C4-2B (cell line): ENCODE data around the gene LYZL1.
"Not testable (repeated sequence)": the region's sequence is repeated elsewhere in the genome, so short reads cannot be mapped to it uniquely, and the experiment has no call there.

Experiments used
- H3K27ac ChIP-seq: fragments of 450-650 bp; 2 replicates; pipeline ENCODE4 v1.5.1; 2017
- ZFX ChIP-seq: fragments of 450-650 bp; IDR thresholded peaks from 2 replicates; pipeline ENCODE4 v1.6.1; 2017
- TF ChIP-seq, protein P1 (sequence below): fragments of 450-650 bp; conservative IDR thresholded peaks from 2 replicates; pipeline ENCODE4 v1.5.1; 2017; ENCODE audit warnings: mild to moderate bottlenecking

The LYZL1 gene

GRCh38 chr10:29288906-29289305 lies at the start of gene LYZL1:
LYZL1 (plus strand) TSS chr10:29289070; CDS start chr10:29291868, 2,798 bp downstream.
- H3K27ac ChIP-seq, result not testable (repeated sequence)

DNA sequence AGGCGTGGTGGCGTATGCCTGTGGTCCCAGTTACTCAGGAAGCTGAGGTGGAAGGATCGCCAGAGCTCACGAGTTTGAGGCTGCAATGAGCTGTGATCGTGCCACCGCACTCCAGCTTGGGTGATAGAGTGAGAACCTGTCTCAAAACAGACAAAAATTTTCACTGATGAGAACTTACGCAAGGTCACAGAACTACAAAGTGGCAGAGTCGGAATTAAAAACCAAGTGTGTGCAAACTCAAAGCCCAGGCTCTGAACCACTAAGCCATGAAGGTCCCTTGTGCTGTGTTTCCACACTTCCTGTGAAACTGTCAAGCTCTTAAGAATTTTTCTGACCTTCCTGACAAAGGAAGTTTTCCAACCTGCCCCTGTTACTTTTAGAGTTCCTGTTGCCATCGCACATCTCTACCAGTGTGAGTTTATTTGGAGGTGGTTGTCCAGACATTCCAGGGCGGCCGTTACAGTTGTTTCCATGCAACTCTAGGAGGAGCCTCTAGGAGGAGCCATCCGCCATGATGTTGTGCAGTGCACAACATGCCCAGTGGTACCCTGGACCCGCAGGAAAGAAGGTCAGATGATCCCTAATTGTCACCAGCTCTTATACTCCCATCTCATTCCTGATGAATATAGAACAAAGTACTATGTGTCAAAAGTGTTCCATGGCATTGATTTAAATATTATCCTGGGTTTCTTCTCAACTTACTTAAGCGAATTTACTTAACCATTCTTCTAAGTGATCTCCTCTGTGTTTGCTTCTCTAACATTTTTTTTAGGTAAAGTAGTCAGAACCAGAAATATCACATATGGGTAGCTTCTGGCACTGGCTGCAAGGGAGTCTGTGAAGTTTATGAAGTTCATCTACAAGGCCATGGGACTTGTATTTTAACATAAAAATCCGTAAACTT lies 49.0 kb upstream of the LYZL1 start:
- H3K27ac ChIP-seq, result no peak overlapping the region
- TF ChIP-seq ZFX, result no peak
- TF ChIP-seq, protein P1, sequence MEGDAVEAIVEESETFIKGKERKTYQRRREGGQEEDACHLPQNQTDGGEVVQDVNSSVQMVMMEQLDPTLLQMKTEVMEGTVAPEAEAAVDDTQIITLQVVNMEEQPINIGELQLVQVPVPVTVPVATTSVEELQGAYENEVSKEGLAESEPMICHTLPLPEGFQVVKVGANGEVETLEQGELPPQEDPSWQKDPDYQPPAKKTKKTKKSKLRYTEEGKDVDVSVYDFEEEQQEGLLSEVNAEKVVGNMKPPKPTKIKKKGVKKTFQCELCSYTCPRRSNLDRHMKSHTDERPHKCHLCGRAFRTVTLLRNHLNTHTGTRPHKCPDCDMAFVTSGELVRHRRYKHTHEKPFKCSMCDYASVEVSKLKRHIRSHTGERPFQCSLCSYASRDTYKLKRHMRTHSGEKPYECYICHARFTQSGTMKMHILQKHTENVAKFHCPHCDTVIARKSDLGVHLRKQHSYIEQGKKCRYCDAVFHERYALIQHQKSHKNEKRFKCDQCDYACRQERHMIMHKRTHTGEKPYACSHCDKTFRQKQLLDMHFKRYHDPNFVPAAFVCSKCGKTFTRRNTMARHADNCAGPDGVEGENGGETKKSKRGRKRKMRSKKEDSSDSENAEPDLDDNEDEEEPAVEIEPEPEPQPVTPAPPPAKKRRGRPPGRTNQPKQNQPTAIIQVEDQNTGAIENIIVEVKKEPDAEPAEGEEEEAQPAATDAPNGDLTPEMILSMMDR, result peak; percentile 92

GRCh38 chr10:29240986-29241660 lies 47.7 kb upstream of the LYZL1 start:
- TF ChIP-seq ZFX, result no peak
- TF ChIP-seq, protein P1, result no peak
- no peak overlapping the region for H3K27ac ChIP-seq

- H3K27ac ChIP-seq, result no peak overlapping the region
- TF ChIP-seq, protein P1, result no peak
- TF ChIP-seq ZFX, result no peak
Measured at GRCh38 chr10:29241925-29242324, 46.9 kb upstream of the LYZL1 start.

GRCh38 chr10:29243066-29243465 lies 45.8 kb upstream of the LYZL1 start:
- no peak for TF ChIP-seq ZFX
- TF ChIP-seq, protein P1, result no peak
- H3K27ac ChIP-seq, result no peak overlapping the region

GRCh38 chr10:29243750-29244149 lies 45.1 kb upstream of the LYZL1 start:
- no peak overlapping the region for H3K27ac ChIP-seq
- TF ChIP-seq ZFX, result no peak
- TF ChIP-seq, protein P1, result peak; percentile 66

- no peak overlapping the region for H3K27ac ChIP-seq
- TF ChIP-seq, protein P1, result no peak
Measured at GRCh38 chr10:29244978-29245377, 43.9 kb upstream of the LYZL1 start.
